DMS153 (cell line): ENCODE measurements around the gene BRSK2.

ENCODE experiments used
- DNase-seq: peaks from one replicate; lab custom pipeline; 2025; lab: John Stamatoyannopoulos, UW

Gene BRSK2

GRCh38 chr11:1483445-1483961, 93.8 kb downstream of the BRSK2 start:
- no peak for DNase-seq

- DNase-seq, result no peak
These were observed 94.4 kb downstream of the BRSK2 start for GRCh38 chr11:1484061-1484671.

DNA sequence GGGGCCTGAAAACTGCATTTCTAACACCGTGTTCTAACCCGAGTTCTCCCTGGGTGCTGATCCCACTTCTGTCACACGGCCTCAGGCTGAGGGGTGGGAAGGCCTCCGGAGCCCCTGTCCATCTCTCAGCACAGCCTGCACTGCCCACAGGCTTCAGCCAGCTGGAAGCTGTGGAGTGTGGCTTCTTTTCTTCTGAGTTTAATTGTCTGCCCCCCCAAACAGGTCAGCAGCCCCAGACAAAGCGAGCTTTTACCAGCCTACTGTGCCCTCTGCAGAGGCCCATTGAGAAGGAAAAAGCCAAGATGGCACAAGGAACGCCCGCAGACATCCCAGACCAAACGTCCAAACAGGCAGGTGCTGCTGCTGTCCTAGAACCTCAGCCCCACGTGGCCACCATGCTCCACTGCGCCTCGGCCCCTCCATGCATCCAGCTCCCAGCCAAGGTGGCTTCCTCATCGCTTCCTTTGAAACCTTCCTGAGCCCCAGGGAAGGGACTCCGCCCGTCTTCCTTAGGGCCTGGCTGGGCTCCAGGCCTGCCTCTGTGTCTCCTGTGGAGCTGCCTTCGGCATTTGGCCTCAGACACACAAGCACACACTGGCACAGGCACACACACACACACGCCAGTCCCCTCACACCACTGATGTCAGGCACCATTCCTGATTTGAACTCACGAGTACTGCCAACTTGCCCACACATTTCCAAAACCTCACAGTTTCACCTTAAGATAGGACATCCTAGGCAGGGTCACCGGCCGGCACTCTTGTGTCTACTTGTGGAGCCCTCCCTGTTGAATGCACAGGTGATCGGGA, 95.2 kb downstream of the BRSK2 start:
- DNase-seq, result no peak

- no peak for DNase-seq
These were observed 95.8 kb downstream of the BRSK2 start for GRCh38 chr11:1485504-1485885.

DNA sequence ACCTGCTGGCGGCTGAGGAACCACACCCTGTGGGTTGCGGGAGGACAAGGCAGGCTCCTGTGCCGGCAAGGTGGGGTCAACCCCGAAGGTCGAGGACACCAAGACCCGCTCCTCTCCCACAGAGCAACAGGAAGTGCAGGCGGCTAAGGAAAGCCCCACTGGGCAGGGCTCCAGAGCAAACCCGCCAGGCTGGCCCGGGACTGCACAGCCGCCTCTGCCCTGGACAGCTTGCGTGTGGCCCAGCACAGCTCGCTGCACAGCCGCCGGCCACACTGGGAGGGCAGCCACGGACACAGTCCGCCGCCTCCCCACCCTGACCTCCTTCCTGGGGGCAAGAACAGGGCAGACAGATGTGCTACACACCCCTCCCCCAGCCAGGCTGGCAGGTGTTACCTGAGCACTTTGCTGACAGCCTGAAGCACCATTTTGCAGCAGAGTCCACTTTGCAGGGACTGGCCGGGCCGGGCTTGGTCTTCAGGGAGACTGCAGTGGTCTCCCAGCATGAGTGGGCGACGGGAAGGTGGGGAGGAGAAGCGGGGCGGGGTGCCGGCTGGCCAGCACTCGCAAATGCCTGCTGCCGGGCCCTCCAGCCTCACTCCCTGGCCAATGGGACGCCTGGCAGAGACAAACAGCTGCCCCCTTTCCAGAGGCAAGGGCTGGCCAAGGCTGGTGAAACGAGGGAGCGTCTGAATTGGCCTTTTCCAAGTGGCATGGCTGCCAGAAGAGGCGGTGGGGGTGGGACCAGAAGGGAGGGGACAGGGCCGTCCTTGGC, 96.5 kb downstream of the BRSK2 start, which contains the start of gene MOB2:
TSS of gene MOB2 (minus strand) at position 726 of the 772 bp plus-strand sequence. CDS start at position 503, 223 bp downstream.
- DNase-seq, result peak; percentile 29

GRCh38 chr11:1487091-1487850, 97.5 kb downstream of the BRSK2 start:
- no peak for DNase-seq

DNA sequence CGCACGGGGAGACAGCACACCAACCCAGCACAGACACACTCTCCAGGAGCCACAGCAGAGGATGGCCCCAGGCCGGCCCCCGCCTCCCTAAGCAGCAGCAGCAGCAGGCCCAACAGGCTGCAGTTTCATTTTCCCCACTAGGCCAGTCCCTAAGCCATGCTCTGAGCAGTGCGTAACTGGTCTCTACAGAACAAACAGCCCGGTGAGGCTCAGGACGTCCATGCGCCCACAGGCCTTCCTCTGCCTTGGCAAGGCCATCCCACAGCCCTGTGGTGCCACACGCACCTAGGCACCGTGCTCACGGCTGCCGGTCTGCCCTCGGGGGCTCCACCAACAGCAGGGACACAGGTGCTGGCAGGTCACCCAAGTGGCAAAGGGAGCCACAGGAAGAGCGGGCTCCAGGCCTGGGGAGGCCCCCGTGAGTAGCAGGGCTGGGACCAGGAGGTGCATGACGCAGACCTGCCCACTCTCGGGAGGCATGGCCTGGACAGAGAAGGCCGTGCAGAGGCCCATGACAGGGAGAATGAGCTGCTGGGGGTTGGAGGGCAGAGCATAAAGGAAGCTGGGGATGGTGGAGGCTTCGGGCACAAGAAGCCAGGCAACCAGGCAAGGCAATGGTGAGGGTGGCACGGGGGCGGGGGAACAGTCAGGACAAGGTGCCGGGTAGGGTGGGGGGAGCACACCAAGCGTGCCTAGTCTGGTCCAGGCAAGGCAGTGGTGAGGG, 98.3 kb downstream of the BRSK2 start:
- no peak for DNase-seq

DNA sequence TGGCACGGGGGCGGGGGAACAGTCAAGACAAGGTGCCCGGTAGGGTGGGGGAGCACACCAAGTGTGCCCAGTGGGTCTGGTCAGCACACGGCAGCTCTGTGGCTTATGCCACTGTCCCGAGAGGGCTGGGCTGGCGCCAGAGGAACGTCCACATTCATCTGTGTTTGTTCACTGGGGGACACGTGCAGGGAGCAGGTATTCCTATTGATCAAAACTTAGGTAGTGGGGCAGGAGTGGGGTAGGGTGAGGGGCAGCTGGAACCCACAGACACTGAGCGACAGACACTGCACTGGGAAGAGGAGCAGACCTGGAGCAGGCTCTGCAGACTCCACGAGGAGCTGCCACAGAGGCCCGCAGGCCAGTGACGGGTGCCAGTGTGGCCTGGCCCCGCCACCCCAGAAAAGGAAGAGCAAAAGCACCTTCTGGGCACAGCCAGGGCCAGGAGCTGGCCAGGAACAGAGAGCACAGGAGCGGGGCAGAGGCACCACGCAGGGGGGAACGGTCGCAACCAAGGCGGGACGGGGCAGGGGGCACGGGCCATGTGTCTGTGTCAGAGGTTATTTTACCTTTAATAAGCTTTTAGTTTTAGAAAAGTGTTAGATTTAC, 98.9 kb downstream of the BRSK2 start:
- DNase-seq, result no peak

GRCh38 chr11:1490651-1491050, 100.9 kb downstream of the BRSK2 start:
- DNase-seq, result no peak

GRCh38 chr11:1491379-1491778, 101.6 kb downstream of the BRSK2 start:
- no peak for DNase-seq

GRCh38 chr11:1493650-1494244, 104.0 kb downstream of the BRSK2 start:
- no peak for DNase-seq

GRCh38 chr11:1494650-1495049, 104.9 kb downstream of the BRSK2 start:
- no peak for DNase-seq

DNA sequence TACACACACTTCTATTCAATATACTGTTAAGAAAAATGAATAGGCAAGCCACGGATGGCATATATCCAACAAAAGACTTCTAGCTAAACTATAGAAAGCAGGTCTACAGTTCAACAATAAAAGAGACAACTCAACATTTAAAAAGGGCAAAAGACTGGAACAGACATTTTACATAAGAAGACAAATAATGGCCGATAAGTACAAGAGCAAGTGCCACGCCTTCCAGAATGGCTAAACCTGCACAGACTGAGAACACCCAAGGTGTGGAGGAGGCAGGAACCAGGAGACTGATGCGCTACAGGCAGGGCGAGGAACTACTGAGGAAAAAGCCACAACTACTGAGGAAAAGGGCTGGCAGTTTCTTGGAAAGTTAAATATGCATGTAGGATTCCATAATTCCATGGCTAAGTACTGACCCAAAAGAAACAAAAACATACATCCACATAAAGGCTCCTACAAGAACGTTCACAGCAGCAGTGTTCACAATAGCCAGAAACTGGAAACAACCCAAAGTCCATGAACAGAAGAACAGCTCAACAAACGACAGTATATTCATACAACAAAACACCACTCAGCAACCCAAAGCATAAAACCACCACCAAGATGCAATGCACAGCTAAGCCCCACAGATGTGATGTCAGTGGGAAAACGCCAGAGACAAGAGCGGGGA, 106.5 kb downstream of the BRSK2 start:
- no peak for DNase-seq

- DNase-seq, result no peak
These were observed 107.0 kb downstream of the BRSK2 start for GRCh38 chr11:1496761-1497095.

DNA sequence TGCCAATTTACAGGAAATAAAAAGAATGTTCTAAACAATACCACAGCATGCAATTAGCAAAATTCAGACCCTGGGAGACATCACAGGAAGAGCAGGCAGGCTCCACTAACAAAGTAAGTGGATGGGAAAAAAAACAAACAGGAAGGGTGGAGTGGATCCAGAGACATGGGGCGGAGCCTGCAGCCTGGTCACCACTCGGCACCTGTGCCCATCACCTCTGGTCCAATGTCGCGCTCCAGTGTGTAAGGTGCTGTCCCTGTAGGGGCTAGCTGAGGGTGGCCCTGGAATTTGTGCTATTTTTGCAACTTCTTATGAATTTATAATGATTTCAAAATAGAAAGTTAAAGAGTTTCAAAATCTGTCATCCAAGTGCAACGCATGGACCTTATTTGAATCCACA, 107.9 kb downstream of the BRSK2 start:
- no peak for DNase-seq

DNA sequence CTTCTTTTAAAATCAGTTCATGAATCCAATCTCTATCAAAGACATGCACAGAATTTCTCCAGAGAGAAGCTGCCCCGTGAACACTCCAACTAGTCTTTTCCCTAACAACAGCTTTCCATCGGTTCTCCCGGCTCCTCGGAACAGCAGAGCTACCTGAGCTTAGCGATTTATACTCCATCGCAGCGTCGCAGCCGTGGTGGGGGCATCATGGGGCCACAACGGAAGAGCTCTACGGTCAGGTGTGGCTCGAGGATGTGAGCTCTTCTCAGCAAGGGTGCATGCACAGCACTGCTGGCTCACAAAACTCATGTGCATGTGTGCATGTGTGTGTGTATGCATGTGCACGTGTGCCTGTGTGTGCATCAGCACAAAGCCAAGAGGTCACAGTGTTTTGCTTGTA, 108.5 kb downstream of the BRSK2 start:
- no peak for DNase-seq

GRCh38 chr11:1499261-1499890, 109.6 kb downstream of the BRSK2 start:
- DNase-seq, result no peak

- DNase-seq, result no peak
These were observed 110.2 kb downstream of the BRSK2 start for GRCh38 chr11:1499899-1500298.
